Inferior parietal cortex (tissue), 1 donor: ENCODE data around the gene SHISA6.
"Not testable (repeated sequence)": the region's sequence is repeated elsewhere in the genome, so short reads cannot be mapped to it uniquely, and the experiment has no call there.

Experiments used
- DNase-seq: peaks from one replicate; pipeline ENCODE4 v3.0.0-alpha.2; 2016; ENCODE audit errors: extremely low spot score

The SHISA6 gene

GRCh38 chr17:11264183-11264871, 23.3 kb downstream of the SHISA6 start:
- no peak for DNase-seq

GRCh38 chr17:11267999-11268575, 27.1 kb downstream of the SHISA6 start:
- no peak for DNase-seq

DNA sequence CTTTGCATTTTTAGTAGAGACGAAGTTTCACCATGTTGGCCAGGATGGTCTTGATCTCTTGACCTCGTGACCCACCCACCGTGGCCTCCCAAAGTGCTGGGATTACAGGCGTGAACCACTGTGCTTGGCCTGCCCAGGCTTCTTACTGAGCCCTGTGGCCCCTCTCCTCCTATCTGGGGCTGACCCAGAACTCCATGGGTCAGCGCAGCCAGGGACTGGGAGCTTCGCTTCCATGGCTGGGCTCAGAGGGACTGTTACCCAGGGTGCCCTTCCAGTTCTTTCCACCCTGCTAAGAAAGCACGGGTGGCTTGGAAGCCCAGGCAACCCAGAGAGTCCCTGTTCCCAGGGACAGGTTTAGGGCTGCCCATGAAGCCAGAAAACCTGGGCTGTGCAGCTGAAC, 28.2 kb downstream of the SHISA6 start:
- DNase-seq, result no peak

DNA sequence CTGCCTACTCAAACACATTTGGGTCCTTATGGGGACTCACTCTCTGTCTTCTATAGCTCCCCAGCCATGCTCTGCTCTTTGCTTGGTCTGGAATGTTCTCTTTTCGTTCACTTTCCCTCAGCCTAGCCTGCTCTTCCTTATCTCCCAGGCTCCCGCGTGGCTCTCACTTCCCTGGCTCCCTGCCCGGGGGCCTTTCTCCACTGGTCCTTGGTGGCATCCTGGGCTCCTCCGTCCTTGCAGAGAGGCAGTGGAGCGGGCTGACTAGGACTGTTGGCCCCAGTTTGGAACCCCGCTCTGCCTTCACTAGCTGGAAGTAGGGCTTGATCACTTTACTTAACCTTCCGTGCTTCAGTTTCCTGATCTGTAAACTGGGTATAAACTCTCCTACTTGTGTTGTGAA, 31.2 kb downstream of the SHISA6 start:
- DNase-seq, result no peak

DNA sequence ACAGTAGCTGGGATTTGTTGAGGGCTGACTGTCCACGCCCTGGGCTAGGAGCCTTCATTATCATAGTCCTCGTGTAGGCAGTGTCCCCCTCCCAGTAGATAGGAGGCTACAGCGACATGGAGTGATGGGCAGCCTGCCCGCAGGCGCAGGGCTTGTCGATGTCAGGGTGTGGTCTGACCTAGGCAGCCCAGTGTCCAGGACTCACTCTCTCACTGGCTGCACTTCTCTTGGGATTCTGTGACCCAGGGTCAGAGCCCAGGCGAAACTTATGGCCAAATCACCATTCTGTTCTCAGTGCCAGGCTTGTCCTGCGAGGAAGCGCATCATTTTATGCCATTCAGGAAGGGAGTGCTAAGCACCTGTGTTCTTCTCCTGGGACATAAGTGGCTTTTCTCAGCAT, 32.6 kb downstream of the SHISA6 start:
- DNase-seq, result no peak

GRCh38 chr17:11274106-11274505, 33.1 kb downstream of the SHISA6 start:
- no peak for DNase-seq

DNA sequence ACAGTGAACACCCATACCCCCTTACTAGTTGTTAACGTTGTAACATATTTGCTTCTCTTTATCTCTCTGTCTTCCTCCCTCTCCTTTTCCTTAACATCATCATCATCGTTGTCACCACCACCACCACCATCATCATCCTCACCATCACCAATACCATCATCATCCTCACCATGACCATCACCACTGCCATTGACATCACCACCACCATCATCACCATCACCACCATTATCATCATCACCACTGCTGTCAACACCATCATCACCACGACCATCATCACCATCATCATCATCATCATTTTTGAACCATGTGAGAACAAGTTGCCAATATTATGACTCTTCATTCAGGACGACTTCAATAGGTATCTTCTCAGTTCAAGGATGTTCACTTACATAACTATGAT, 35.5 kb downstream of the SHISA6 start:
- no peak for DNase-seq

- no peak for DNase-seq
Measured at GRCh38 chr17:11278186-11278991, 37.4 kb downstream of the SHISA6 start.

- DNase-seq, result no peak
Measured at GRCh38 chr17:11278992-11279270, 37.9 kb downstream of the SHISA6 start.

GRCh38 chr17:11279776-11280344, 38.8 kb downstream of the SHISA6 start:
- DNase-seq, result no peak

- DNase-seq, result no peak
Measured at GRCh38 chr17:11282586-11282985, 41.6 kb downstream of the SHISA6 start.

- DNase-seq, result no peak
Measured at GRCh38 chr17:11284811-11285210, 43.8 kb downstream of the SHISA6 start.

DNA sequence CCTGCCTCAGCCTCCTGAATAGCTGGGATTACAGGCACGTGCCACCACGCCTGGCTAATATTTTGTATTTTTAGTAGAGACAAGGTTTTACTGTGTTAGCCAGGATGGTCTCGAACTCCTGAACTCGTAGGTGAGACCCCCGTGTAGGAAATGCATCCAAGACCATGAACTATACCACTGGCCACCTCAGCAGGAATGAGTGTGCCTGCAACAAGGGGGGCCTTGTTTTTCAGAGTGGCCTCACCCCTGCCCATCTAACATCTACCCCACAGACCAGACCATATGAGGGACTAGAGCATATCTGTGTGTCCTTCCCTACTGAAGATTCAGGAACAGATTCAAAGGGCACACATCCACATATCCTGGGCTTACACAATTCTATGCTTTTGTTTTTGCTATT, 44.9 kb downstream of the SHISA6 start:
- no peak for DNase-seq

DNA sequence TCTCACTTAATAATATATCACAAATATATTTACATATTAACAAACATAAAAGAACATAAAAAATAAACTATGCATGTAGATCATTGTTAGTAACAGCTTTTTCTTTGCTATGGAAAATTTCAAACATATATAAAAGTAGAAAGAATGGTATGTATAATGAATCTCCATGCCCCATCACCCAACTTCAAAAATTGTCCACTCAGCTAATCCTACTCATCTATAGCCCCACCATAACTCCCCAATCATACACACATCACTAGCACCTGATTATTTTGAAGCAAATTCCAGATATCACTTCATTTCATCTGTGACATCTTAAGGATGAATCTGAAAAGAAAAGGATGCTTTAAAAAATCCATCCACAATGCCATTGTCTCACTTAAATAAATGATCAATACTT, 46.8 kb downstream of the SHISA6 start:
- no peak for DNase-seq

GRCh38 chr17:11290814-11291213, 49.8 kb downstream of the SHISA6 start:
- DNase-seq, result no peak

GRCh38 chr17:11292491-11292890, 51.5 kb downstream of the SHISA6 start:
- no peak for DNase-seq

- DNase-seq, result no peak
Measured at GRCh38 chr17:11293480-11293879, 52.5 kb downstream of the SHISA6 start.

DNA sequence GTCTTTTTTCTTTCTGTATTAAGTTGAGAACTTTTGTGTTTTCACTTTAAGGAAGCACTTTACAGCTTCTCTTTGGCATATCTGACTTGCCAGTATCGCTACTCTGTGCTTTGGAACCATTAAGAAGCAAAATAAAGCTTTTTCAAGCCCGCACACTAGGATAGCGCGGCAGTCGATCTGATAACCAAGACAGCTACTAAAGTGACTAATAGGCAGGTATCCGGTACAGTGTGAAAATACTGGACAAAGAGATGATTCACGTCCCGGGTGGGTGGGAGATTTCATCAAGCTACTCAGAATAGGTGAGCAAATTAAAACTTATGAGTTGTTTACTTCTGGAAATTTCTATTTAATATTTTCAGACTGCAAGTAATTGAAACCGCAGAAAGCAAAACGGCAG, 53.8 kb downstream of the SHISA6 start:
- DNase-seq, result no peak

GRCh38 chr17:11296994-11297393, 56.0 kb downstream of the SHISA6 start:
- DNase-seq, result no peak

DNA sequence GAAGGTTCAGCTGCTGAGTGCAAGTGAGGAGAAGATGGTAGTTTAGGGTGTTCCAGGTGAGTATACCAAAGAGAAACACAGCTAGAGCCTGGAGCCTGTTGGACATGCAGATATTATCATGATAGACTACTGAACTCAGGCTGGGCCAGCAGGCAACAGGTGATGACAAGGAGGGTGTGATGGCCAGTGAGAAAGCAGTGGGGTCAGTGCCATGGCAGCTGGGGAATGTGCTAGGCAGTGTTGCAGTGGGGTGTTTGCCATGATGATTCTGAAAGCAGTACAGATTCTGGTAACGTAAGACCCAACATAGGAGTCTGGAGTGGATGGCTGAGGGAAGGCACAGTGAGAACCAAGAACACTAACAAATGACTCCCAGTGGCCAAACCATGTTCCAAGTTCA, 57.4 kb downstream of the SHISA6 start:
- DNase-seq, result no peak

DNA sequence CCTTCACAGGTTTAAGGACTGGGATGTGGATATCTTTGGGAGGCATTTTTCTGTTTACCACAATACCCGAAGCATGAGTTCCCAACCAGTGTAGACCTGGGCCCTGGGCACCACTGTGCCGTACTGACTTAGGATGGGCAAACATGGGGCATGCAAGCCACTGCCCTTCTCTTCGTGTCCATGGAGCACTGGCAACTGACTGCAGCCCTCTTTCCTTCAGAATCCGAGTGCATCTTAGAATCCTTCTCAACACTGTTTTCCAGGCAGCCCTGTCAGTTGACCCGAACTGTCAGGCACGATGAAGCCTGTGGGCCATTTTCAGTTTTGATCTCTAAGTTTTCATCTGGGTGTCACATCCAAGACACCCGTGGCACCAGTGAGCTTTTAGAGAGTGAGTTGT, 59.2 kb downstream of the SHISA6 start:
- no peak for DNase-seq

- DNase-seq, result no peak
Measured at GRCh38 chr17:11300738-11301137, 59.7 kb downstream of the SHISA6 start.

DNA sequence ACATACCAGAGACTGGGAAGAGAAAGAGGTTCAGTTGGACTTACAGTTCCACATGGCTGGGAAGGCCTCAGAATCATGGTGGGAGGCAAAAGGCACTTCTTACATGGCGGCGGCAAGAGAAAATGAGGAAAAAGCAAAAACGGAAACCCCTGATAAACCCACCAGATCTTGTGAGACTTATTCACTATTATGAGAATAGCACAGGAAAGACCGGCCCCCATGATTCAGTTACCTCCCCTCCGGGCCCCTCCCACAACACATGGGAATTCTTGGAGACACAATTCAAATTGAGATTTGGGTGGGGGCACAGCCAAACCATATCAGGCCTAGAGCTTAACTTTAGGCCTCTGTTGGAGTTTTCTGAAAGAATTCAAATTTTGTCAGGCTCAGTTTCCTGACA, 60.9 kb downstream of the SHISA6 start:
- DNase-seq, result not testable (repeated sequence)
